Activated CD4-positive, alpha-beta T cell treated with anti-CD3 and anti-CD28 coated beads for 4 hours (primary cell): ENCODE results near the gene RNF4.
"Not testable (repeated sequence)": the region's sequence is repeated elsewhere in the genome, so short reads cannot be mapped to it uniquely, and the experiment has no call there.

Source experiments
- DNase-seq, 2 donors: peaks; one replicate each; pipeline ENCODE4 v3.0.0-alpha.2; 2020

RNF4 gene

DNA sequence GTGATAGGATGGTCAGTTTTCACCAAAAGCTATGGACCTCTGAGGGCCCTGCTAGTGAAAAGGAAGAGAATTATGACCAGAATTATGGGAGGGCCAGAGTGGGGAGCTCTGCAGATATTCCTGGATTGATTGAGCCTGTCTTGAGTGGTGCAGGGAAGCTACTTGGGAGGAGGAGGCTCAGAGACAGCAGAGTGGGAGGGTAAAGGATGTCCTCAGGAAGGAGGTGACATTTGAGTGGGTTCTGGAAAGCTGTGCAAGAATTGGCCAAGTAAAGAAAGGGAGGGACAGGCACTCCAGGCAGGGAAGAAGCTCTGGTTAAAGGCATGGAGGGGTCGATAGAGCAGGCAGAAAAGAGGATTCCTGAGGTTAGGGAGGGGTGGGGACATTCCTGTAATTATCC lies 24.1 kb downstream of the RNF4 start:
- no peak for DNase-seq

DNA sequence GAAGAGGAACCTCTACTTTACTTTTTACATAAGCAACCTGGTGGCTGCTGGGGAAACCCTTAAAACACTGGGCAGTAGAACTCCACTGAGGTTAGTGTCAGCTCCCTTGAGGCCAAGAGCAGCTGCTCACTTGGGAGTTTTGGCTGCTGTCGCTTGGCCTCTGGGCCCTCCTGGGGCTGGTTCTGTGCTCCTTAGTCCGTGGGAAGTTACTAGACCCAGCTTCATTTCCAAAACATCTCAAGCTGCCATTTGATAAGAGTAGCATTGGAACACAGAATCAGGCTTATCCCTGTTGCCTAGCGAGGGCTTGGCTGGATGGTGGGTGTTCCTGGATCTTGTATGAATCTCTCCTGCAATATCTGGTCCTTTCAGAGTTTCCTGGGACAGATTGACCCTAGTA lies 26.1 kb downstream of the RNF4 start:
- no peak for DNase-seq

DNA sequence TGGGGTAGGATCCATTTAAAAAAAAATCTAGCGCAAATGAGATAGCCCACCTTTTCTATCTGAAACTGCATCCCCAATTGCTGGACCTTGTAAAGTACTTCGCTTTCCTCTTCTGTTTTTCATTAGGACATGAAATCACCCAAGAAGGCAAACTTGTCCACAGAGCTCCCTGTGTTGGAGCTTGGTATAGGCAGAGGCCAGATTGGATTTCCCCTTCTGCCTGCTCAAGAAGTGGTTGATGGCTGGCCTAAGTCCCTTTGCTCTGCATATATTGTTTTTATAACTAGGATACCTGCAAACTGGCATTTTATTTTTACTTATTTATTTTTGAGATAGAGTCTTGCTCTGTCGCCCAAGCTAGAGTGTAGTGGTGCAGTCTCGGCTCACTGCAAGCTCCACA lies 28.4 kb downstream of the RNF4 start:
- DNase-seq: no peak

DNA sequence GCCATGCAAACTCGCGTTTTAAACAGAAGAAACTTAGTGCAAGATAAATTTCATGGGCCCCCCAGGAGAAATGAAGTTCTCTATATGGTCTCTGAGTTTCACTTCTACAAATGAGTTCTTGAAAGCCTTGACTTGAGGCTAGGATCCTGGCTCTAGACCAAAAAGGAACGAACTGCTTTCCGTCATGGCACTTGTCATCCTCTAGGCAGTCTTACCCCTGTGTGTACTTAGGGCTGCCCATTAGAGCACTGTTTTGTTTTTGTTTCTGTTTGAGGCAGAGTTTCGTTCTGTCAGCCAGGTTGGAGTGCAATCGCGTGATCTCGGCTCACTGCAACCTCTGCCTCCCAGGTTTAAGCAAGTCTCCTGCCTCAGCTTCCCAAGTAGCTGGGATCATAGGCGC lies 29.0 kb downstream of the RNF4 start:
- DNase-seq: no peak

DNA sequence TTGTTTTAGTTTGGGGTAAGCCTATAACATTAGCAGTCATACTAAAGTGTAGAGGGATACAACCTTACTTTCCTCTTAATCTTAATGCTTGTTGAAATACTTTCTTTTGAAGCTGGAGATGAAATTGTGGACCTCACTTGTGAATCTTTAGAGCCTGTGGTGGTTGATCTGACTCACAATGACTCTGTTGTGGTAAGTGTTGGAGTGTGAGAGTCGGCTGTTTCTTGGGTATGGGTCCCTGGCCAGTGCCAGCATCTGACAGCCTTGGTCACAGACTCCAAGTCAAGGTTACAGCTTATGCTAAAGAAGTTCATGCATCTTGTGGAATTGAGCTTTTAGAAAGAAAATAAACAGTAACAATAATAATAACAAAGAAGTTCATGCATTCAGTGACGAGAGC lies 31.6 kb downstream of the RNF4 start:
- no peak for DNase-seq

DNA sequence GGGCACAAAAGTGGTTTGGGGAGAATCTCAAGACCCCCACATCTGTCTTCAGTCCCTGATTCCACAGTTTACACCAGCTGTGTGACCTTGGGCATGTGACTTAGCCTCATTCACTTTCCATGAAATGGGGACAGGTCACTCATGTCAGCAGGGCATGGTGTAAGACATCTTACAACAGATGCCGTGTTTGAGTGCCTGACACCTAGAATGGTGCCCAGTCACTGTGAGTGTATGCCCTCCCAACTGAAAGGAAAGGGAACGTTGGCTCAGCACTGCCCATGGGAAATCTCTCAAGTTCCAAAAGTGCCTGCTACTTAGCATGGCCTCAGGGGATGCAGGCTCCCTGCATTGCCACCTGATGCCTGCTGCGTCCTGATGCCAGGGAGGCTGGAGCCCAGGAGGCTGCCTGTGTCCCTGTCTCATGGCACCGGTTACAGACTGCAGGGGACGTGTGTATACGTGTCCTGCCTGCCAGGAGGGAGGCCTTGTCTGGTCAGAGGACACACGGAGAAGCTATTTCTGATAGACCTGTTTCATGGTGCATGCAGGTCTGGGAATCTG lies 32.2 kb downstream of the RNF4 start:
- DNase-seq: no peak

DNA sequence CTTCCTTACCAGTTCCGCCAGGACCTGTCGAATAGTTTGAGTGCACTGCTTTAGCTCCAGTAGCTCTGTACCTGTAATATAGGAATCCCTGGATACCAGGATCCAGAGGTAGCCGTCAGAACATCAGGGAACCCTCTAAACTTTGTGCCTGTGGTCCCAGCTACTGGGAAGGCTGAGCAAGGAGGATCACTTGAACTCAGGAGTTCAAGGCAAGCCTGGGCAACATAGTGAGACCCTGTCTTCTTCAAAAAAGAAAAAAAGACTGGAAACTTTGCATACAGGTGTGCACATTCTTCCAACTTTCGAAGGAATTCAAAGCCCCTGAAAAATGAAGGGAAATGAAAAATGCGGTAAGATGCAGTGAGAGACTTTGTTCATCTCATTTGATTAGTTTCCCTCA lies 34.9 kb downstream of the RNF4 start:
- DNase-seq: no peak

DNA sequence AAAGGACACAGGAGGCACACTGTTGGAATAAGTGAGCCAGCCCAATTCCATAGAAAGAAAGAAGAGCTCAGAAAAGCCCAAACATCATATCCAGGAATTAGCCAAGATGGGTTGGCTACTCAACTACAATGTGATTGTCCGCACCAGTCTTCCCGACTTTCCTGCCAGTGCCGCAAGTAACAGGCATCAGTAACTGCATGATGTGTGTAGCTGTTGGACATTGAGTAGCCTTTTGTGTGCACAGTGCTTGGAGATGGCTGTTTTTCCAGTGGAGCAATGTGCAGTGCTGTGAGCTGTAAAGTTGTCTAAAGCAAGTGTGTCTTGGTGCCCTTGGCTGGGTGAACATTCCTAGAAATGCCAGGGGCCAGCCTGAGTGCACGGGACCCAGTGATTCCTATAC lies 38.4 kb downstream of the RNF4 start:
- DNase-seq: no peak

DNA sequence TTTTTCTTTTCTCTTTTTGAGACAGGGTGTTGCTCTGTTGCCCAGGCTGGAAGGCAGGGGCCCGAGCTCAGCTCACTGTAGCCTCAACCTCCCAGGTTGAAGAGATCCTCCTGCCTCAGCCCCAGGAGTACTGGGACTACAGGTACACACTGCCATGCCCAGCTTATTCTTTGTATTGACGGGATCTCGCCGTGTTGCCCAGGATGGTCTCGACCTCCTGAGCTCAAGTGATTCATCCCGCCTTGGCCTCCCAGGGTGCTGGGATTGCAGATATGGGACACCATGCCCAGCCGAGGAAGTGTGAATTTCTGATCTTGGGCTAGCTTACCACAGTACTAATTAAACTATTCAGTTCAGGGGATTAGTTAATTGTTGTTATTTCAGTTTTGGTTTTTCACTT lies 38.9 kb downstream of the RNF4 start:
- DNase-seq: no peak

DNA sequence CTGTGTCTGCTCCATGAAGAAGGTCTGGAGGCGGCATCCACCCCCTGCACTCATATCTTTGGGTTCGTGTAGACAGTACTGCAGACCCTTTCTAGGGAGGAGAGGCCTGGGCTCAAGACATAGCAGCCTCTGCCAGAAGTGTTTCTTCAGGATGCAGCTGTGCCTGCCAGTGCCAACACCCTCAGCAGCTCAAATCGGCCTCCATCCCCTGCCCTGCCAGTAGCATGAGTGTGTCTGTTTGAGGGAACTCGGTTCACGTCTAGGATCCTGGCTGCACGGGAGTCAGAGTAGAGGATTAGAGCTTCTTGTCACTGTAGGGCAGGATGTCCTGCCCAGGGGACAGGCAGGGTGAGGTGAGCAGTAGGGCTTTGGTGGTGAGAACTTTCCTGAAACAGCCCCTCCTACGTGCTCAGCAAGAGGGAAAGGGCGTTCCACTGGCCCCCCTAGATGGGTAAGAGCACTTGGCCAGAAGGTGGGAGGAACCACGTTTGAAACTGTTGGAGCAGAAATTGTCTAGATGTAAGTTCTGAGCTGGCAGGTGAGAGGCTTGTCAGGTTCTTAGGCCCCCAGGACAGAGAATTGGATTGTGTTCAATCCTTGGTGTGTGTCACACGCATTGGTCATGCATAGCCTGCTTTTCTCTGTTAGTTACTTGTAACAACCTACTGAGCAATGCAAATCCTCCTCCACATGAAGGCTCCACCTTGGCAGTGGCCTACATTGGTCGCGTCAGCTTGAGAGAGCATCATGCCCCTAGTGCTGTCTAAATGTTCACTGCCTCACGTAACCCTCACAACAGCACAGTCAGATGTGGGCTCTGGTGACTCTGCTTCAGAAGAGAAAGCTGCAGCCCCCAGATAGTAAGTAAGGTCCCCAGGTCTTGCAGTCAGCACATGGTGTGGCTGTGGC lies 41.7 kb downstream of the RNF4 start:
- DNase-seq: no peak

DNA sequence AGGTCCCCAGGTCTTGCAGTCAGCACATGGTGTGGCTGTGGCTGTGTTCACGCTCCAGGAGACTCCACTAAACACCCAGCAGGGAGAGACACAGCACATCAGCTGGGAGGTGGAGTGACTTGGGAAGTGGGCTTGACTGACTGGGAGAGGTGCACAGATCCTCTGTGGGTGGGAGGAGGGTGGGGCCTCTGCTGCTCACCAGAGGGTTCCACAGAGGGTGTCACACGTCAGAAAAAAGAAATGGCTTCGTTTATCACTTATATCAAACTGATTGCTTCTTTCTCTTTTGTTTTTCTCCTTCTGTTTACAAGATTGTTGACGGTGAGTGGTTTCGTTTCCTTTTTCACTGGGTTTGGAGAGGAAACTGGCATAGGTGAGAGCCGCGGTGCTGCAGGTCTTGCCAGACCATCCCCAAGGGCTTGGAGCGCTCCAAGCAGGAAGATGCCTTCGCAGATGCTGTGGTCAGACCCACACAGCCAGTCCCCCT lies 42.8 kb downstream of the RNF4 start:
- DNase-seq: no peak

DNA sequence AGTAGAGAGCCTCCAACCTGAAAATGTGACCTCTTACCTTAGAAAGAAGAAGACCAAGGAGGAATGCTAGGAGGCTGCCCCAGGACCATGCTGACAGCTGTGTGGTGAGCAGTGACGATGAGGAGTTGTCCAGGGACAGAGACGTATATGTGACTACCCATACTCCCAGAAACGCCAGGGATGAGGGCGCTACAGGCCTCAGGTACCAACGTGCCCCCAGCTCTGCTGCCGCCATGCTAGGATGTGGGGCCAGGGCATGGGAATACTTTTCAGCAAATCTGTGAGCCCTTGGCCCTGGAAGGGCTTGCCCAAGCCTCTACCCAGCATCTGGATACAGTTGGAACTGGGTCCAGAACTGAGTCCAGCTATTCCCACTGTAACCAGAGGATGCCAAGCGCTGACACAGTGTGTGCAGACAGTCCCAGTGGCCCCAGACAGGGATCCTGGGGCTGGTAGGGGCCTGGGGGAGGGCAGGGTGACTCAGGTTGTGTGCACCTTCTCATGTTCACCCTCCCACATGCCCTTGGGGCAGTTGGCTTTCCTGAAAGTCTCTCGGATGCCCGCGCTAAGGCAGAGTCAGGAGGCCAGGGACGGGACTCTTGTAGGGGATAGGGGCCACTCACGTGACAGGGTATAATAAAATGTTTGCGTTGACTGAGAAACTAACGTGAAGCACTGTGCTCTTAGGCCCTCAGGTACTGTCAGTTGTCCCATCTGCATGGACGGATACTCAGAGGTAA lies 43.7 kb downstream of the RNF4 start:
- DNase-seq: no peak

DNA sequence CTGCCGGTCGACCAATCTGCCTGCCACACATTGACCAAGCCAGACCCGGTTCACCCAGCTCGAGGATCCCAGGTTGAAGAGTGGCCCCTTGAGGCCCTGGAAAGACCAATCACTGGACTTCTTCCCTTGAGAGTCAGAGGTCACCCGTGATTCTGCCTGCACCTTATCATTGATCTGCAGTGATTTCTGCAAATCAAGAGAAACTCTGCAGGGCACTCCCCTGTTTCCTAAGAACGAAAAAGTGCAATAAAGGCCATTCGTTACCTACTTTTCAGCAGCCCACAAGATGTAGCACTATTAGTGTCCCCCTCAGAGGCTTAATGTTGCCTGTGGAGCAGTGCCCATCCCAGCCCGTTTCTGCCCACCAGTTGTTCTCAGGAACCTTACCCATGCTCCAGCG lies 45.3 kb downstream of the RNF4 start:
- DNase-seq: not testable (repeated sequence)

DNA sequence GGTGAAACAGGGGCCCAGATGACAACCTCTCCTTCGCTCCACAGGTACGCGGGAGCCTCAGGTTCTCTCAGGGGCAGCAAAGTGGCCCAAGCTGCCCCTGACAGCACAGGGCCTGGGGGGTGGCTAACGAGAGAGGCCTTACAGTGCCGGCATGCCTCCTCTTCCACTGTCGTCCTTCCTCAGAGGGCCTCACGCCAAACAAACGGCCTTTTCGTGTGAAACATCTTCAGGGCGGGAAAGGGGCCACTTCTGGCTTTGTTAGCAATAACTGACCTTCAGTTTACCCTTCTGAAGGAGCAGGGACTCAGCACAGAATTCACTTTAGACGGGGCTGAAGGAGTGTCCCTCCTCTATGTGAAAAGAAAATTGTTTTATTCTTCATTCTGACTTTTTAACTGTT lies 46.0 kb downstream of the RNF4 start:
- not testable (repeated sequence) for DNase-seq

DNA sequence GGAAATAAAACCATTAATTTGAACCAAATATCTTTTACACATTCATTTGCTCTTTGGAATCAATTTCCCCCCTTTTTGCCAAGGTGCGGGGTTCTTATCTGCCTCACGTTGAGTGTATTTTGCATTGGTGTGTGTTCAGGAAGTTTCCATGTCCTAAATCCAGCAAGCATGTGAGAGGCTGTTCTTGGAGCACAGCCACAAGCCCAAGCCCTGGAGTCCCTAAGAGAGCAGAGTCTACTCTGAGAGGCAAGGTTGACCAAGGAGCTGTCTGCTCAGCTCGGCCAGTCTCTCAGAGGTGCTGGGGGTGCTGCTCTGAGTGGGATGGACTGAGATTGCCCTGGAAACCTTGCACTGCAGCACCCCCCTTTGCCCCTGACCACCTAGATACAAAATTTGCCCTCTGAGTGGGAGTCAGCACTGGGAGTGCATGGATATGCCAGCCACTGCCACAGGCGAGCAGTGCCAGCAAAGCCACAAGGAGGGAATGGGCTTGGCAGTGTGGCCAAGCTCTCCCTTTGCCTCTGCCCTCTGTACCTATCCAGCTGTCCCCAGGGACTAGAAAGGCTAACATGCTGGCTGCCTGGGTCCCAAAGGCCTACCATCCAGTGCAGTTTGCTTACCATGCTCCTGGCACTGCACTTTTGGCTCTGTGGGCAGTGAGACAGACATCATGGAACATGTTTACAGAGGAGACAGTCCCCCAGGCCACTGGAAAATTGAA lies 47.1 kb downstream of the RNF4 start:
- no peak for DNase-seq

DNA sequence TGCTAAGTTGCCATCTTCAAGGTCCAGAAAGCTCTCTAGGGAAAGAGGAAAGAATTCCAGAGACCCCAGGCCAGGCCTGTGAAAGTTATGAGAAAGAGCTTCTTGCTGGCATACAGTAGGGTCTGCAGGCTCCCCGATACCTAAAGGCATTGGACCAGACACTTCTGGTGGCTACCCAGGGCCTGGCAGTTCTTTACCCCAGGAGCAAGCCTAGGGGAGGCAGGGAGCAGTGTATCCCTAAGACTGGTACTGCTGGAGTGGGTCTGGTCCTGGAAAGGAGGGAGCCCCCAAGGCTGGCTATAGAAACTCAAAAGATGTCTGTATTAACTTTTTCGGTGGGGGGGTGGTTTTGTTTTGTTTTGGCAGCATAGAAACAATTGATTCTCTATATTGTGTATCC lies 47.7 kb downstream of the RNF4 start:
- no peak for DNase-seq

DNA sequence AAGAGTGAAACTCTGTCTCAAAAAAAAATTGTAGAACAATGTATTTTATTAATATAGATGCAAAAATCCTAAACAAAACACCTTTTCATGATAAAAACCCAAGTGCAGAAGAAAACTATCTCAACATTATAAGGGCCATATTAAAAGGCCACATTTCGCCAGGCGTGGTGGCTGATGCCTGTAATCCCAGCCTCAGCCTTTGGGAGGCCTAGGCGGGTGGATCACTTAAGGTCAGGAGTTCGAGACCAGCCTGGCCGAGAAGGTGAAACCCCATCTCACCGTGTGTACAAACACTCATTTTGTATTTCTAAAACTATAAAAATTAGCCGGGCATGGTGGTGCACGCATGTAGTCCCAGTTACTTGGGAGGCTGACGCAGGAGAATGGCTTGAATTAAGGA lies 57.7 kb downstream of the RNF4 start:
- no peak for DNase-seq

DNA sequence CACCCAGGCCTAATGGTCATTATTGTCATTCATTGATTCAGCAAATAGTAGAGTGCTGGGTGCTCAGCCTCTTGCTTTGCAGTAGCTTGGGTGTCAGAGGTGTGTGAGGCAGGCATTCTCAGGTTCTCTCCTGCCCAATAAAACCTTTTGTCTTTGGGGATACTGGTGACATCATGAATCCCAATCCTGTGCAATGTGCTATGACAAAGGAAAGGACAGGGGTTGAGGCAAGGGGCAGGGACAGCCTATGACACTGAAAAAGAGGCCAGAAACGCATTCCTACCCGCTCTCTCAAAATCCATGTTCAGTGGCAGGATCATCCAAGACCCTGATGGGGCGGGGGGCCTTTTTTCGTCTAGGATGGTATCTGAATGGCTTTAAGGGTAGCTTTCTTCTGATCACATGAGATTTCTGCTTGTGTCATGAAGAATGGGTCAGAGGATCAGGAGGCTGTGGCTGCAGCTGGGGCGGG lies 66.0 kb downstream of the RNF4 start:
- peak in 1 of 2 donors; percentile 2 for DNase-seq

DNA sequence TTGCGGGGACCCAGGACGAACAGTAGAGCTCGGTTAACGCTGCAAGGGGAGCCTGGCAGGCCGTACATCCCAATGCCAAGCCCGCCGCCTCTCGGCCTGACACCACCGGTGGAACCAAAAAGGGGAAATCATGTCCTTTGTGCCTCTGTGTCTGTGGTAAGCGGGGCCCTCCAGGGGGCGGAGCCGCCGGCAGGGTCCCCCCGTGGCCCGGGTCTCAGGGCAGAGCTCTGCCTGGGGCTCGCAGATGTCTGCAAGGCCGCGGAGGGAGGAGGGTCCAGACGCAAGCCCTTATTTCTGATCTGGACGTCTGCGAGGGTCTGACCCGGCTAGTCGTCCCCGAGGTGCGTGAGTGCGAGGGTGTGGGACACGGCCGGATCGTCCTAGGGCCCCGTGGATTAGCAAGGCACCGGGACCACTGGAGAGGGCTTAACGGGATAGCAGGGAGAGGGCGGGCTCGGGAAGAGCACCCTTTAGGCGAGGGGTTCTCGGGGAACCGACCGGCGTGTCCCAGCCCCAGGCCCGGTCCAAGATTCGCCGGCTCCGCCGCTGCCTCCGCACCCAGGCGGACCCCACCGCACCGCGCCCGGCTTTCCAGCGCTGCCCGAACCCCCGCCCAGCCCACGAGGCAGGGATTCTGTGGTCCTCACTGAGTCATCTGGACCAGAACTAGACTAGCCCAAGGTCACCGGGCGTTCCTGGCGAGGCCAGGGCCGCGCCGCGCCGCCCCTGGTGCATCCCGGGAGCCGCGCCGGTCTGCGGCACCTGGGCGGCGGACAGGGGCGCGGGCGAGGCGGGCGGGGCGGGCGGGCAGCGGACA lies 66.7 kb downstream of the RNF4 start:
- DNase-seq: peak; percentile 41 to 49

DNA sequence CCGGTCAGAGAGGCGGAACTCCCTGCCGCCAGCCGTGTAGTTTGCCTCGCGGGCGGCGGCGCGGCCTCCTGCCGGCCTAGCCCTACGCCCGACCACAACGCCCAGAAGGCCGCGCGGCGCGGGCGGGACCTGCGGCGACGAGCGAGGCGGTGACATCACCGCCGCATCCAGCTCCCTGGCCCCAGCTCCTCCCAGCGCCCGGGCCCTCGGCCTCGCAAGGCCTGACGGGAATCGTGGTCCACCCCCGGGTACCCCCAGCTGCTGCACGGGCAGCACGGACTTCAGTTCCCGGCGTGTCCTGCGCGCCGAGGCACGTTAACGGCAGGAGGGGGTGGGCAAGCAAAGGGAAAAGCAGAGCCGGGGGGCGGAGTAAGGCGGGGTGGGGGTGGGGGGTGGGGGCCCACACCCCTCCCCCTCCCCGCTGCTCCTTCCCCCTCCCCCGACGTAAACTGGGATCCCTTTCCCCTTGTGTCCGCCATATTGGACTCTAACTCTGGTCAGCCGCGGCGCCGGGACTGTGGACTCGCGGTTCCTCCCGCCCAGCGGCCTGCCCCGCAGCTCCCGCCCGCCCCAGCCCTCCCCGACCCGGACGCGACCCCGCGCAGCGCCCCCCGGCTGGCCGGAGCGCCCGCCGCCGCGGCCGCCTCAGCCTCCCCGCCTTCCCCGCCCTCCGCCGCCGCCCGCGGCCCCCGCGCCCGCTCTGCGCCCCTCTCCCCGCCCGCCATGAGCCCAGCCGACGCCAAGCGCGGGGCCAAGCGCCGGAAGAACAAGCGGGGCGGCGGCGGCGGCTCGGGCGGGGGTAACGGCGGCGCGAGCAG lies 67.5 kb downstream of the RNF4 start, which contains the start of gene FAM193A:
FAM193A (plus strand) TSS at position 455 of the 818 bp plus-strand sequence; CDS start at position 724, 269 bp downstream.
- peak; percentile 98 to 99 for DNase-seq
